Tibial nerve (tissue), 4 donors: ENCODE measurements around the gene ARHGAP15. TPM values are rescaled to one million over a fixed set of nuclear protein-coding genes. Genes with fewer than 3 reads are reported as not detected.

Experiments used
- DNase-seq, 2 donors: peaks; one replicate each; pipeline ENCODE4 v3.0.0-alpha.2; 2019; ENCODE audit warnings: low spot score in 2 of 2
- H3K27ac ChIP-seq, 4 donors: fragments of 200-600 bp; sonication (generic) in 3 of 4; one replicate each; pipeline ENCODE4 v1.5.1; 2017 to 2019; ENCODE audit warnings: mild to moderate bottlenecking in 1 of 4
- H3K27me3 ChIP-seq, 2 donors: fragments of 200-600 bp; sonication (generic) in 1 of 2; one replicate each; pipeline versions ENCODE4 v1.5.1 to v1.6.0; 2017 to 2019
- H3K36me3 ChIP-seq, 3 donors: fragments of 200-600 bp; sonication (generic); one replicate each; pipeline ENCODE4 v1.5.1; 2018 to 2019
- H3K4me1 ChIP-seq, 4 donors: fragments of 200-600 bp; sonication (generic) in 3 of 4; one replicate each; pipeline ENCODE4 v1.5.1; 2017 to 2019
- H3K4me3 ChIP-seq, 4 donors: fragments of 200-600 bp; sonication (generic) in 3 of 4; one replicate each; pipeline ENCODE4 v1.5.1; 2017 to 2019; ENCODE audit warnings: mild to moderate bottlenecking in 1 of 4, moderate library complexity in 1 of 4
- H3K9me3 ChIP-seq, 4 donors: fragments of 200-600 bp; sonication (generic) in 3 of 4; one replicate each; pipeline ENCODE4 v1.5.1; 2017 to 2019
- EP300 ChIP-seq, 2 donors: sonication (generic); formaldehyde crosslinking; IDR thresholded peaks; one replicate each; pipeline ENCODE4 v1.6.1; 2017; ENCODE audit warnings: antibody characterized with exemption in 2 of 2, mild to moderate bottlenecking in 1 of 2
- POLR2A ChIP-seq, 2 donors: fragments of 450-650 bp; IDR thresholded peaks; one replicate each; pipeline ENCODE4 v1.6.1; 2017; ENCODE audit warnings: antibody characterized with exemption in 2 of 2, mild to moderate bottlenecking in 2 of 2, moderate library complexity in 2 of 2
- WGBS, 2 donors: methylation state at CpG; one replicate each; pipeline ENCODE4 v1.1.5; 2018; 5-methylcytosine and 5-hydroxymethylcytosine counted together
- total RNA-seq, 4 donors: library from RNA; depleted of rRNA; stranded (reverse); fragments of >200 nt; gene quantifications; one replicate each; pipeline ENCODE4 v1.1.0, GENCODE V29; 2016
- TF ChIP-seq, protein P1 (sequence below), 5 experiments: fragments of 200-600 bp in 3 of 5; fragments of 450-650 bp in 2 of 5; sonication (generic) in 3 of 5; IDR thresholded peaks; one replicate each; pipeline ENCODE4 v1.5.1; 2016 to 2019; ENCODE audit warnings: antibody characterized with exemption in 5 of 5, mild to moderate bottlenecking in 3 of 5, moderate library complexity in 2 of 5

Gene ARHGAP15
- total RNA-seq, 4 donors from 2014 or later: 22.6 to 47.4 (median 35.9) TPM

DNA sequence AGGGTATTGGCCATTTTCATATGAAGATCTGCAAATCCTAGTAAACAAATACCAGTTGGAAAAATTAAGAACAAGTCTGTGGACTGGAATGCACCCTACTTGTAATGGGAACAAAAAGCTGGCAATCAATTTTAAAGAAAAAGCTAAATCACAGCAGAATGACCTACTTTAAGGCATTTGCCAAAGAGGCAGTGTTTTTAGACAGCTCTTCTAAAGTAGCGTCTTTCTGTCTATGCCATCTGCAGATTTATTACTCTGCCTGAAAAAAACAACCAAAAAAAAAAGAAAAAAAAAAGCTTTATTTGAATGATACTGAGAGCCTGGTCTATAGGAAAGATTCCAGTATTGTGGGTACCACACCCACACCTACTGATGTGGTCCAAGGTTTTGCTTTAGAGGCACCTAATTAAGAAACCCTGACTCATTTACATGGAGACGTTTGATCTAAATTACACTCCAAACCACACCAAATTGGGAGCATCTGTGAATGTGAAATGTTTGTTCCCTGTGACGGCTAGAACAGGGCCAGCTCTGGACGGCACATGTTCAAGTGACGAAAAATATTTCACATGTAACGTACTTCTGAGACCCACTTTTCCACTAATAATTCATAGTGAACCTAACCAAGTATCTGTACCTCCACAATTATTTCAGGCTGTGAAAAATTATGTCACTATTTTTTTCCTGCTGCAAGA lies 597.1 kb downstream of the ARHGAP15 start:
- H3K36me3 ChIP-seq: no peaks in the 10 kb centered on the region
- 77 to 79% methylated on average over 6 of the region's 6 CpGs for WGBS, 2 donors
- no peaks in the 10 kb centered on the region for H3K27me3 ChIP-seq
- no peak overlapping the region for H3K4me3 ChIP-seq
- peaks cover 0 to 19% (median 5%) of the 10 kb centered on the region in 4 donors for H3K4me1 ChIP-seq
- TF ChIP-seq EP300 (IDR thresholded peaks at IDR 0.05): no peak
- no peak for TF ChIP-seq POLR2A (IDR thresholded peaks at IDR 0.05)
- TF ChIP-seq, protein P1, sequence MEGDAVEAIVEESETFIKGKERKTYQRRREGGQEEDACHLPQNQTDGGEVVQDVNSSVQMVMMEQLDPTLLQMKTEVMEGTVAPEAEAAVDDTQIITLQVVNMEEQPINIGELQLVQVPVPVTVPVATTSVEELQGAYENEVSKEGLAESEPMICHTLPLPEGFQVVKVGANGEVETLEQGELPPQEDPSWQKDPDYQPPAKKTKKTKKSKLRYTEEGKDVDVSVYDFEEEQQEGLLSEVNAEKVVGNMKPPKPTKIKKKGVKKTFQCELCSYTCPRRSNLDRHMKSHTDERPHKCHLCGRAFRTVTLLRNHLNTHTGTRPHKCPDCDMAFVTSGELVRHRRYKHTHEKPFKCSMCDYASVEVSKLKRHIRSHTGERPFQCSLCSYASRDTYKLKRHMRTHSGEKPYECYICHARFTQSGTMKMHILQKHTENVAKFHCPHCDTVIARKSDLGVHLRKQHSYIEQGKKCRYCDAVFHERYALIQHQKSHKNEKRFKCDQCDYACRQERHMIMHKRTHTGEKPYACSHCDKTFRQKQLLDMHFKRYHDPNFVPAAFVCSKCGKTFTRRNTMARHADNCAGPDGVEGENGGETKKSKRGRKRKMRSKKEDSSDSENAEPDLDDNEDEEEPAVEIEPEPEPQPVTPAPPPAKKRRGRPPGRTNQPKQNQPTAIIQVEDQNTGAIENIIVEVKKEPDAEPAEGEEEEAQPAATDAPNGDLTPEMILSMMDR (IDR thresholded peaks at IDR 0.05): no peak
- H3K27ac ChIP-seq: peak overlapping the region in 1 of 4 donors; percentile 26
- no peak for DNase-seq
- H3K9me3 ChIP-seq: no peaks in the 10 kb centered on the region

DNA sequence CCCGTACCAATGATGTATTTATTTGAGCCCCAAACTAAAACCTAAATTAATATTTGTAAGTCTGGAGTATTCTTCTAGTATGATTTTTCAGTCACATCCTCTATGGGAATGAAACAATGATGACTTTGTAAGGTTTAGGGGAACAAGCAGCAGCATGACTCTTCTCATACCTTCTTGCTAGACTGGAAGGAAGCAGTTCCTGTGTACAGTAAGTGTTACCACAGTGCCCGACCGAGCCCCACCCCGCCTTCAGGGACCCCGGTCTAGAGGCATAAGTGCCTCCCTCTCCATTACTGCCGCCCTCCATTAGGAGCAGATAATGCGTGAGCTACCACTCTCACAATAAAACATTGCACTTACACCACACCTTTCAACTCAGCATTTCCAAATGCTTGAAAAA lies 599.3 kb downstream of the ARHGAP15 start:
- no peak overlapping the region for H3K4me3 ChIP-seq
- no peaks in the 10 kb centered on the region for H3K36me3 ChIP-seq
- H3K4me1 ChIP-seq: peaks cover 0 to 19% (median 5%) of the 10 kb centered on the region in 4 donors
- no peak for DNase-seq
- peak overlapping the region in 2 of 4 donors; percentile 21 to 54 for H3K27ac ChIP-seq
- no peaks in the 10 kb centered on the region for H3K27me3 ChIP-seq
- TF ChIP-seq POLR2A (IDR thresholded peaks at IDR 0.05) (no peak), EP300 (IDR thresholded peaks at IDR 0.05) (no peak)
- TF ChIP-seq, protein P1 (IDR thresholded peaks at IDR 0.05): no peak
- WGBS, 2 donors: 73 to 78% methylated on average over 7 of the region's 7 CpGs
- H3K9me3 ChIP-seq: no peaks in the 10 kb centered on the region

DNA sequence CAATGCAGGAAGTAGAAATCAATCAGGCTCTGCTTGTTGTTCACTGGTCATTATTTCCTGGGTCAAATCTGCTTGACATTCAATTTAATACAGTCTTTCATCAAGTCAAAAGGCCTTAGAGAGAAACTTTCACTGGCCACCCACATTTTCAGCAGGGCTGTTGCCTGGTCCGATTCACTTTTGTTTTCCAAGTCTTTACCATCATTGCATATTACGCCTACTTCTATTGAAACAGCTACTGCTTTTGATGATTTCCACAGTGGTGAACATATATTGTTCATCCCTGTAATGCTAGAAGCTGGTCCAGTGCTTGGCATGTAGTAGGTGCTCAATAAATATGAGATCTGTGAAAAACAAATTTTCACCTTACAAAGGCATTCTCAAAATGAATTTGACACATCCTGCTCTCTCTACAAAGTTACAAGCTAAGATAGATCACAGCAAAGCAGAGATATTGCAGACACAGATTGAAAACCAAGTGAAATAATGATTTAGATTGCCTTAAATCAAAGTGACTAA lies 600.1 kb downstream of the ARHGAP15 start:
- WGBS, 2 donors: 42 to 59% methylated on average over 2 of the region's 2 CpGs
- peak overlapping the region in 1 of 4 donors; percentile 21 for H3K27ac ChIP-seq
- H3K4me1 ChIP-seq: peaks cover 0 to 19% (median 5%) of the 10 kb centered on the region in 4 donors
- TF ChIP-seq POLR2A (IDR thresholded peaks at IDR 0.05) (no peak), EP300 (IDR thresholded peaks at IDR 0.05) (no peak)
- TF ChIP-seq, protein P1 (IDR thresholded peaks at IDR 0.05): no peak
- H3K27me3 ChIP-seq: no peaks in the 10 kb centered on the region
- DNase-seq: no peak
- no peak overlapping the region for H3K4me3 ChIP-seq
- H3K36me3 ChIP-seq: no peaks in the 10 kb centered on the region
- H3K9me3 ChIP-seq: no peaks in the 10 kb centered on the region

DNA sequence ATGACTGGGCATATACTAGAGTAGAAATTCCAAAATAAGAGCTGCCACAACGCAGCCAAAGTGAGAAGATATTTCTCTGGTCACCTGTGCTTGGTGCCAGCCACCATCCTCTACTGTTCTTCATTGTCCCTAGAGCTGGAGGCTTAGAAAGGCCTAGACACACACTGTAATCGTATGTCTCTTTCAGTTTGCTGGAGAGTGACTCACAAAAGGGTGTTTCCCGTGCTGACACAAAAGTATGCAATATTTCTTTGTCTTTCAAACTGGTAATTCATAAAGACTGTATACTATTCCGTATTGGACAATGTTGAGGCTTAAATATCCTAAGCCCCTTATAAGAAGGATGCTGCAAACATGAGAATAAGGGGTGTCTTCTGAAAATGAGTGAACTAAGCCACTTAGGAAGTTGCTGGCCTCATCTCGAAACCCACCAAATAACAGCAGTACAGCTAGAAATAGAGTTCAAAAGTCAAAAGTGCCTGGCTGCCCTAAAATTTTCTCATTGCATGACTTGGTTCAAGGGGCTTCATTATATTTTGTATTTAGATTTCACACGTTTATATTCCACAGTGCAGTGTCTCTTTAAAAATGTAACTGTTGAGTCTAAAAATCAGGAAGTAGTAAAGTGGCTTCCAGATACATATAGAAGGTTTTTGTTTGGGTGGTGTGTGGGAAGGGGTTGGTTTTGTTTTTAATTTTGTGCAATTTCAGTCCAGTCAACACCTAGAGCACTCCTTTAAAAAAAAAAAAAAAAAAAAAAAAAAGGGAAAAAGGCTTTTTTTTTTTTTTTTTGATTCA lies 601.1 kb downstream of the ARHGAP15 start:
- no peaks in the 10 kb centered on the region for H3K9me3 ChIP-seq
- no peaks in the 10 kb centered on the region for H3K27me3 ChIP-seq
- H3K36me3 ChIP-seq: no peaks in the 10 kb centered on the region
- H3K4me3 ChIP-seq: no peak overlapping the region
- DNase-seq: no peak
- H3K4me1 ChIP-seq: peaks cover 0 to 19% (median 5%) of the 10 kb centered on the region in 4 donors
- 59 to 62% methylated on average over 6 of the region's 6 CpGs for WGBS, 2 donors
- peak overlapping the region in 1 of 4 donors; percentile 21 for H3K27ac ChIP-seq
- TF ChIP-seq POLR2A (IDR thresholded peaks at IDR 0.05) (no peak), EP300 (IDR thresholded peaks at IDR 0.05) (no peak)
- TF ChIP-seq, protein P1 (IDR thresholded peaks at IDR 0.05): no peak

DNA sequence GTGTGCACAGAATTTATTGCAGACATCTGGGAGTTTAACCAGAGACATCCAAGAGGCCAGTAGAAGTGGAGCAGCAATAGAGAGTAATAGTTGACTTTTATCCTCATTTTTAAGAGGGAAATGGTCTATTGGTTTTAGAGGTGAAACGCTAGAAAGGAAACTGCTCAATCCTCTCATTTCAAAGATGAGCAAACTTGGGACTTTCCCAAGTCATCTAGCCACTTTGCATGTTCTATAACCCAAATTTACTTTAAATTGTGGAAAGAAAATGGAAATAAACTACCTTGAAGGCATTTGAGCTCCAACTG lies 601.7 kb downstream of the ARHGAP15 start:
- WGBS, 2 donors: 73 to 87% methylated on average over 1 of the region's 1 CpG
- TF ChIP-seq POLR2A (IDR thresholded peaks at IDR 0.05) (no peak), EP300 (IDR thresholded peaks at IDR 0.05) (no peak)
- TF ChIP-seq, protein P1 (IDR thresholded peaks at IDR 0.05): no peak
- Histone ChIP-seq H3K4me3 (no peak overlapping the region), H3K9me3 (no peaks in the 10 kb centered on the region), H3K36me3 (no peaks in the 10 kb centered on the region), H3K4me1 (peaks cover 0 to 18% (median 3%) of the 10 kb centered on the region in 4 donors), H3K27ac (no peak overlapping the region), H3K27me3 (no peaks in the 10 kb centered on the region)
- DNase-seq: no peak
